HG03159 (cell line): ENCODE results near the gene TAF3.

Experiments
- ATAC-seq: cut with Tn5 transposase; IDR thresholded peaks from one replicate; pipeline ENCODE4 v1.9.1; 2021; ENCODE audit warnings: mild to moderate bottlenecking, moderate library complexity; ENCODE audit not compliant: unreplicated experiment

The TAF3 gene

DNA sequence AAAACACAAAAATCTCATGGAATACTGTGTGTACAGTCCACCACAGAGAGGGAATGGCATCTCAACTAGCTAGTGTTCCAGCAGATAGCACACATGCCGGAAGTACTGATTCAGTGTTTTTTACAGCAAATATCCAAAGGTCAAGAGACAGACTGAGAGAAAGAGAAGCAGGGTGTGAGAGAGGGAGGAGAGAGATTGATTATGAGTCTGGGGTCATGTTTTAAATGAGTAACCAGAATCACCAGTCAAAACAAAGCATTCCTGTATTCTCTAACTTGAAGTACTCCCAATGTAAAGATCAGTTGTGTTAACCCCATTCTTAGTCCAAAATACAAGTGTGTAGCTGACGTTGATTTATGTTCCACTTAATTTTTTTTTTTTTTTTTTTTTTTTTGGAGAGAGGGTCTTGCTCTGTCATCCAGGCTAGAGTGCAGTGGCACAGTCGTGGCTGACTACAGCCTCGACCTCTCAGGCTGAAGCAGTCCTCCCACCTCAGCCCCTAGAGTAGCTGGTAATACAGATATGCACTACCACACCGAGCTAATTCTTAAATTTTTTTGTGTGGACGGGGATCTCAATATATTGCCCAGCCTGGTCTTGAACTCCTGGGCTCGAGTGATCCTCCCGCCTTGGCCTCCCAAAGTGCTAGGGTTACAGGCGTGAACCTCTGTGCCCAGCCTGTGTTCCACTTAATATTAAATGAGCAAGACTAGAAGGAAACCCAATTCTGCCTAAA is 114.2 kb downstream of the TAF3 start:
- ATAC-seq, result no peak

DNA sequence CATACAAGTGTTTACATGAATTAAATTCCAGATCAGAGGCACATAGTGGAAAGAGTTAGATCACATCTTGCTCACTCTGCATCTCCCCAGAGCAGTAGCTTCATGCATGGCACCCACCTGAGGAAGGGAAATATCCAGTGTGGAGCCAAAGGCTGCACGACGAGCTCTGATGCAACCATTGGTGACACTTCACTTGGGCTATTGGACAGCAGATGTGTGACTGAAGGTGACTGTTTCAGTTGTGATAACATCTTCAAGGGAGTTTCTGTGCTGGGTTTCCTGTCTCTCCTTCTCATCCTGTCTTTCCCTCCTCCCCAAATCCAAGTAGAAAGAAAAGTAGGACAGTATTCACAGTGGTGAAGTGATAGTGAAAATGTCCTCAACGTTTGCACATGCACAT is 115.0 kb downstream of the TAF3 start:
- no peak for ATAC-seq

DNA sequence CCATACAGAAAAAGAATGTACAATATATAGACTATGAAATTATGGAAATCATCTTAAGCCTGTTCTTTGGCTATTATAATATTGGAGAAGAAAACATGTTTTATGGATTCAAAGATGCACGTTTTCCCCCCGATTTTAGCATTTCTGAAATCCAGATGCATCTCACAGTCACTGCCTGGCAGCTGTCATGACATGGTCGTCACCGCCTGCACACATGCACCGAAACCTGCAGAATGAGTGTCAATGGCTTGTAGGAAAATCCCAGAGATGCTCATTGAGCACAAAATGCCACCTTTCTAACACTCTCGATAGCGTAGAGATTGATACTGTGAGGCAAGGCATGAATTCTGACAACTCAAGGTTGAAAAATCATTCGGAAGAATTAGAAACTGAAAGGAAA is 115.5 kb downstream of the TAF3 start:
- ATAC-seq, result no peak

DNA sequence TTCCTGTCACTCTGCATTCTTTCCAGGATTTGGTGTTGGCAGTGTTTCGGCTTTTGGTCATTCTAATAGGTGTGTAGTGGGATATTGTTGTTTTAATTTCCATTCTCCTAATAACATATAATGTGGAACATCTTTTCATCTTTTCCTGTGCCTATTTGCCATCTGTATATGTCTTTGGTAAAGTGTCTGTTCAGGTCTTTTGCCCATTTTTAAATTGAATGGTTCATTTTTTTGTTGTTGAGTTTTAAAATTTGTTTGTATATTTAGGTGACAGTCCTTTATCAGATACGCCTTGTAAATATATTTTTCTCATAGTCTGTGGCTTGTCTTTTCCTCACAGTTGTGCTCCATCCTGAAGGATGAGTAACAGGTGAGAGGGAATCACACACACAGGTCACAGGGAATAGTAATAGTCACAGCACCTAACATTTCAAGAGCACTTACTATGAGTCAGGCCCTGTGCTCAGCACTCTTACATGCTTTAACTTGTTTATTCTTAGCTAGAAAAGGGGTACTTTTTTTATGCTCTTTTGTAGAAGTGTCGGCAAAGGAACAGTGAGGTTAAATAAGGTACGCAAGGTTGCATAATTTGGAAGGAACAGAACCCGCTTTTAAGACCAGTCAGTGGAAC is 119.1 kb downstream of the TAF3 start:
- ATAC-seq, result no peak

DNA sequence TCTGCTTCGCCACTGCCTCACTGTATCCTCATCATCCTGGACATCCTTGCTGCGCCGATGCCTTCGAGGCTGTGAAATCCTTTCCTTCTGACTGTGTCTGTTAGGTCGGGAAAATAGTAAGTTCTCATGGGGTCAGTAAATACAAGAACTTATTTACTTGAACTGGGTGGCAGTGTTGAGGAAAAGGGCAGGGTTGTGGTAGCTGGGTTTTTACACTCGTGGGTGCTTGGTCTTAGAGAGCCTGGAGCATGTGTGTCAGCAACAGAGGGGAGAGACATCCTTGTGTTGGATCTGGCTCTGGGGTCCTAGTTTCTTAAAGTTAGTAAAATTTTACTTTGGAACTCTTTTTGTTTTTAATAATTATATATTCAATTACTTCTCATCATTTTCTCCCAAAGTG is 123.3 kb downstream of the TAF3 start:
- no peak for ATAC-seq

DNA sequence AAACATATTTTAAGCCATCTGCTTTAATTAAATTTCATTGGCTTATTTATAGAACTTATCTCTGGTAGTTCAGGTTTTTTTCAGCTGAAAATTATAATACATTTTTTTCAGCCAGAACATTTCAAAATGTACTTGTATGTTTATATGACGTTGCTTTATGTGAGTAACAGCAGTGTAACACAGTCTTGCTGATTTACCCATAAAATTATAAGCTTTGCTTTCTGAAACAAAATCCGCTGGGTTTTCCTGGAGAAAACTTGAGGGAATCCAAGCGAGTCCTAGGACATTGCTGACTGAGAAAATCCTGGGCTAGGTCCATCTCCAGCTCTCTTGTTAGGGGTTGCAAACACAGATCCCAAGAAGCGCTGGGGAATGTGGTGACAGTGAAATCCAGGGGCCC is 124.0 kb downstream of the TAF3 start:
- ATAC-seq, result no peak

DNA sequence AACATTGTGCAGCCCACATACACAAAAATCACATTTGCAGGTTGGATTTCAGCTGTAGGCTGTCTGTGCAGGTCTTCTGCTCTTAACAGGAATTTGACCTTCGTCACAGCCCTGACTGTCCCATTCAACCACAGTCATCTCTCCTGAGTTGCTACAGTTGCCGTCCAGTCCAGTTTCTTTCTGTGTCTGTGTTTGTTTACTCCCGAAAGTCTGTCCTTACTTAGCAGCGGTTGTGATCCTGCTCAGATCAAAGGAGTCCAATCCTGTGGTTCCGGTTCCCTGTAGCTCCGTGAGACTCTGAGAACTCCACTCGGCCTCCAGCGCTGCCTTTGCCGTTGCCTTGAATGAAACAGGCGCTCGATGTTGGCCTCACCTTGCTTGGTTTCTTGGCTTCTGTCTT is 124.6 kb downstream of the TAF3 start:
- ATAC-seq, result no peak

DNA sequence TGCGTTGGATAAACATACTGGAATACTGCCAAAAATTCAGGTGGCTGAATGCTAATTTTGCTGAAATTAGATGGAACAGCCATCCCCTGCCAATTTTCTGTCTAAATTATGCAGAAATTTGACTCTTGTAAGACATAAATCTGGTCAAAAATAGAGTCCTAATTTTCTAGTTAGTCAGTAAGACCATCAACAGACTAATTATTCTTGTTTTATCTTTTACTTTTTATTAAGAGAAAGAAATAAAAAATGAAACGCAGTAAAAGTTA is 125.8 kb downstream of the TAF3 start:
- no peak for ATAC-seq

DNA sequence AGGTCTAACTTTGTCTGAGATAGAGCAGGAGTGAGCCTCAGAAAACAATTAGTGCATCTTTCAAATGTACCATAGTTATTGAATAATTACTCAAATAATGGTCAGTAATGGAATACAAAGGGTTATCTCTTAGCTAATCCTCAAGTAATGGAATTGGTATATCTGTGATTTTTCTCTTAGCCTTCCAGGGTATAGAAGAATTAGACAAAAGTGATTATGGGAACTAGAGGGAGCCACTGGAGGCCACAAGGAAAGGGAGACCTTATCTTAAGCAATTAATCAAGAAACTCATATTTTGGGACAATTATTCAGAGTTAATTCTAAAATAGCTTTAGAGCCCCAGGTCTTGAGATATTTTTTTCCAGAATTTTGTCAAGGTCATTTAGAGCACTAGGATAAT is 126.2 kb downstream of the TAF3 start:
- ATAC-seq, result no peak

DNA sequence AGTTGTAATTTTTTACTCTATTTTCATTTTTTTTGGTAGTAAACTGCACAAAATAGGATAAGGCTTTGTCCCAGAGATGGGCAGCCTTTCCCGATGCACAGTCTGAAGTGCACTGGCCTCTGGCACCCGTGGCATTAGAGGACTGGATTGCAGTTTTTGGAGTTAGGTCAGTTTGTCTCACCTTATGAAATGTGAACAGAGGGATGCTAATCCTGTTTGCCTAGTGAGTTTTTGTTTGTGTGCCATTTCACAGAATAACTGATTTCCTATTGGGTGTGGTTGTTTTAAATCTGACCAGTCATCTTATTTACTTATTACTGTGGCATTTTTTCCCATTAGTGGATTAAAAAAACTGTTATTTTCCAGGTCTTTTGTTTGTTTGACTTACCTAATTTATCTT is 126.7 kb downstream of the TAF3 start:
- no peak for ATAC-seq

DNA sequence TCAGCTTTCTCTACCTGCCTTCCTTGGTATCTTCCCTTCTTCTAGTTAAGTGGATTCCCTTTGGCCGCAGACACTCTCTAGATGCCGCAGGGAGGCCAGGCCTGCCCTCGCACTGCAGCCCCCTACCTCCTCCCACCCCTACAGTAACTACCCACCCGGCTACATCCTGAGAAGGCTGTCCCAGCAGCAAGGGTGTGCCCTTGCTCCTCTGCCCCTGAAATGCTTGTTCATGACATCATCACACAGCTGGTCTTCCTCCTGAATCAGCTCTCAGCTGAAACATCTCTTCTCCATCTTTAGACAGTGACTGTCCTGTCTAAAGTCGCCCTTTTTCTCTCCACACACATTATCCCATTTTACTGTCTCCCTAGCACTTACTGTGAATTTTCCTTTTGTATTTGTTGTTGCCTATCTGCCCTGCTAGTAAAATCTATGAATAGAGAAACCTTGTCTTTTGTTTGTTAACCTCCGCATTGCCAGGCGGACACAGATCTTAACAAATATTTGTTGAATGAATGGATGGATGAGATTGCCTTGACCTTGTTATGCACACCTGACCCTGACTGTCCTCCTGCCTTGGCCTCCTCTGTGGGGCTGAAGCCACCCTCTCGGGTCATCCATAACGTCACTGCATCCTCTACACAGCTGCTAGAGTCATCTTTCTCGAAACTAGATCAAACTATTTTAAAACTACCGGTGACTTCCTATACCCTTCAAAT is 127.3 kb downstream of the TAF3 start:
- ATAC-seq, result no peak

DNA sequence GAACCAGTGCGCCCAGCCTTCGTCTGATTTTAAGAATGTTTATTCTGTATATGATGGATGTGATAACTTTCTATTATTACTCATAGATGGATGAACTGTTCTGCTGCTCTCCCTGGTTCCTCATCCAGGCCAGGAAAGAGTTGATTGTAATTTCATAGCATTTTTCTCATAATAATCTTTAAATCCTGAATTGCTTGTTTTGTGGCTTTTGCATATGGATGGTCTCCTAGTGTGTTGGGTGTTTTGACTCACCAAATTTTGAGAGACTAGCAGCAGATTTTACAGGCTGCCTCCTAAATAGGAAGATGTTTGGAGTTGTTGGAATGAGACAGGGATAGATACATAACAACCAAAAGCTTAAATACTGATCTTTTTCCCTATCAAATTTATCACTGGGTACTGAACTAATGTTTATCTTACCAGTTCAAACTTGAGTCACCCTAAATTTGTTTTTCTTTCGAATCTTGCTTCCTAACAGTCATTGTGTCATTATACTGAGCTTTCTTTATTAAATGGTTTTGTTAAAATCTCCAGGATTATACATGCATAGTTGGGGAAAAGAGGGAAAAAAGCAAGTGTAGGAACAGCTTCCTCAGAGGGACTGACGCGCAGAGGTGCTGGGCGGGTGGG is 130.2 kb downstream of the TAF3 start:
- ATAC-seq, result no peak

DNA sequence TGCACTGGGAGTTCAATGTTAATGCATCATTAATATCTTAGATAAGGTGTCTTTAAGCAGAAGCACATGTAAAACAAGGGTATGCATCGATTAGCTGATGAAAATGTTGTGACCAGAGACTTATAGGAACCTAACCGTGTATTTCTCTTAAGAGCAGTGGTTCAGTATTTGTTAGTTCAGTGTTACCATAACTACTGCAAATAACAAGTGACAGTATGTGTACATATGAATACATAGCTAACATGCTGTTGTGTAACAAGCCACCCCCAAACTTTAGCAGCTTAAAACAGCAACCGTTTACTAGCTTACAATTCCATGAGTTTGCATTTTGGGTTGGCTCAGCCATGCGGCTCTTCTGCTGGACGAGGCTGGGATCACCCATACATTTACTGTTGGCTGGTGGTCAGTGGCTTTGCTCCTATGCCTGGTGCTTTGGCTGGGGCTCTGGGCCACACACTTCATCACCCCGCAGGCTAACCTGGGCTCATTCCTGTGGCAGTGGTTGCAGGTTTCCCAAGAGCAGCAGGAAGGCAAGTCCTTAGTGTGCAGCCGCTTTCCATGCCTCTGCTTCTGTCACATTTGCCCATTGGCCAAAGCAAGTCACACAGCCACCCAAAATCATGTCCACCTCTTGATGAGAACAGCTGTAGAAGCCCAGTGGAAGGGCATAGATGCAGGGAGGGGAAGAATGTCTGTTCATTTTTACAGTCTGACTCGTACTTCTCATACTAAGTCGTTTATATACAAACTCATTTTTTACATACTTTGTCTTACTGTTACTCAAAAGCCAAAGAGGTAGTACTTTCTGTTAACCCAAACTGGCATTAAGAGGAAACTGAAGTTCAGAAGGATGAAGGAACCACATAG is 132.9 kb downstream of the TAF3 start:
- ATAC-seq, result no peak

DNA sequence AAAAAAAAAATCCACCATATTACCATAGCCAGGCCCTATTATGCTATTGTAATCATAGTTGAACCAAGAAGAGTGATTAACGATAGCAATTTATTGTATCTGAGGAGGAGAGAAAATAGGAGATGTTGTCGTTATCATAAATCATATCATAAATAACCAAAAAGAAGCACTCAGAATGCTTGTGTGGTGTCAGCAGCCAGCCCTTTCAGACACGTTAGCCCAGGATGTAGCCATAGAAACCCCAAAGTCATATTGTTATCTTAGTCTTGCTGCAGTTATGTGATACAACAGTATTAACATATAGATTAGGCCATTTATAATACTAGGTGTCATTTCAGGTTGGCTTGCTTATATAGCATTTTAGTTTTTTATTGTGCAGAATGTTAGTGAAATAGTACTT is 134.0 kb downstream of the TAF3 start:
- no peak for ATAC-seq

DNA sequence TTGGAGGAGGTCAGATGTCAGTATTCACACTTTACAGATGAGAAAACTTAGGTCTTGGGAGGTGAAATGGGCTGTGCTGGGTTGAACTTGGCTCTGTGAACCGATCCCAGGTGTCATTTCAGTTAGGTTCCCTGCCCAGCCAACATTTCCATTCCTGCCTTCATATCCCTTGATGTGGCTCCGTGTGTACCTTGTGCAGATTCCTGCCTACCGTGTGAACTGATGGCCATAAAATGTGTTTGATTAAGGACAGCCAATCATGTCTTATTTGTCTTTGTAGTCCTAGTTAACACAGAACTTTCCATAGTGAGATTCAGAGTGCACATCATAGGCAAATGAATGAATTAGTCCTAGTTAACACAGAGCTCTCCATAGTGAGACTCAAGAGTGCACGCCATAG is 135.1 kb downstream of the TAF3 start:
- ATAC-seq, result no peak

DNA sequence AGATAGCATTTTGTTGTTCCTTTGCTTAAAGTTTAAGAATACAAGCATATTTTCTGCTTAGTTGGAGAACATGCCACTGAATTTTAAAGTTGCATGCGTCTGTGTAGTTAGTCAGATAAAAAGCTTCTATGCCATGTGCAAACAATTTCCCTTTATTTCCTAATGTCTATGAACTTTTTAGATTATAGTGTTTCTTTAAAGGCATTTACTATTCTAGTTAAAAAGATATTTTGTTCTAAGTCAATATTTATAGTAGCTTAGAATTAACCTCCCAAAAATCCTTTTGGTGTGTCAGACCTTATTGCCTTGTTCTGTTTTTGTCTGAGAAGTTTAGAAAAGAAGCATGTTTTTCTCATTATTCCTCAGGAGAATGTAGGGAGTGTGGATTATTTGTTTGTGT is 137.1 kb downstream of the TAF3 start:
- no peak for ATAC-seq

DNA sequence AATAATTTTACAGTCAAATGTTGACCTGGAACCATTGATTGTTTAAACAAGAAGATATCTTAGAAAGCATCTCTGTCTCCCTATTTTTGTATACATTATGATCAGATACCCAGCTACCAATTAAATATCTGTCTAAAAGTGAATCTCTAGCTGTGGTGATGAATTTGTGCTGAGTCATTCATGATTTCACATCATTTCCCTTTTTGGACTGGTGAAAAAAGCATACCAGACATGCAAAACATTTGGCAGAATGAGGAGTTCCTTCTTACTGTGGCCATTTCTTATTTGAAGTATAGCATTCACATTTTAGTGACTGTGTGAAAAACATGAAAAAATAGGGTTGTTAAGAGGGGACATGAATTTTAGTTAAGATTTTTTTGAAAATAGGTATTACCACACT is 138.2 kb downstream of the TAF3 start:
- ATAC-seq, result peak; percentile 98

DNA sequence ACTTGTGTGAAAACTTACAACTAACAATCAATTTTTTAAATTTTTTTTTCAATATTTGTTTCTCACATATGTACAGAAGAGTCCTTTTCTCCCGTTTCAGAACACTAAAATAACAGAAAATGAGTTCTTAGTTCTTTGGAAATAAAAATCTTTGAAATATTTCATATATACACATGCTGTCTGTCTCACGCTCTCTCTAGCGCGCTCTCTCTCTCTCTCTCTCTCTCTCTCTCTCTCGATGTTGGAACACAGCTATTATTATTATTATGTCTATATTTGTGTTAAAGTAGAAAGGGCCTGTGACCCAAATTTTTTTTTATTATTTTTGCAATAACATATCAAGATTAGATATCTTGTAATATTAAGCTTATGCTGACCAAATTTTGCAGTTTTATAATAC is 139.3 kb downstream of the TAF3 start:
- no peak for ATAC-seq

DNA sequence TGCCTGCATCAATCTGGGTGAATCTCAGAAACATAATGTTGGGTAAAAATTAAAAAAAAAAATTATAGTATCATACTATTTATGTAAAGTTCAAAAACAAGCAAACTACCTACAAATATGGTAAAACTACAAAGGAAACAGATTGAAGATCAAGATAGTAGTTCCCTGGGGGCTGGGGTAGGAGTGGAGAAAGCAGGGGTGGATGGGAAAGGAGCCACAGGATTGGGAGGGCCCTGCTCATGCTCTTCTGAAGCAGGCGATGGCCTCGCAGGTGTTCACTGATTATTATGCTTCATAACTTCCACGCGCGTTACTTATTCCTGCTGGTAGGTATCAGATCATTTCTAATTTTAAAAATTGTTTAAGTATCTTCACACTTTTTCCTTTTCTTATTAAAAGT is 140.1 kb downstream of the TAF3 start:
- ATAC-seq, result no peak

DNA sequence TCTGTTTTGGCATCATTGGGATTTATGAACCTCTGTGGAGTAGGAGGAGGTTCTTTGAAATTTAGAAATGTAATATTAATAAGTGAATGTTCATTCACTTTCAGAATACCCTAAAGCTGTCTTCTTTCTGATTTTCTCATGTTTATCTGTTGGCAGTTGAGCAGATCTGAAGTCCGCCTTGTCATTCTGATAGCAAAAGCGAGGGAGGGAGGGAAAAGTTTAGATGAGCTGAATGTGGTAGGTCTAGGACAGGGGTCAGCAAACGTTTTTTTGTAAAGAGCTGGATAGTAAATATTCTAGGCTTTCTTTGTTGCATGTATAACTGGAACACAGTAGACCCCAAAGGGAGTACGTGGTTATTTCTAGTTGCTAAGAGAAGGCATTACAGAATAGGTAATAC is 141.8 kb downstream of the TAF3 start:
- no peak for ATAC-seq

DNA sequence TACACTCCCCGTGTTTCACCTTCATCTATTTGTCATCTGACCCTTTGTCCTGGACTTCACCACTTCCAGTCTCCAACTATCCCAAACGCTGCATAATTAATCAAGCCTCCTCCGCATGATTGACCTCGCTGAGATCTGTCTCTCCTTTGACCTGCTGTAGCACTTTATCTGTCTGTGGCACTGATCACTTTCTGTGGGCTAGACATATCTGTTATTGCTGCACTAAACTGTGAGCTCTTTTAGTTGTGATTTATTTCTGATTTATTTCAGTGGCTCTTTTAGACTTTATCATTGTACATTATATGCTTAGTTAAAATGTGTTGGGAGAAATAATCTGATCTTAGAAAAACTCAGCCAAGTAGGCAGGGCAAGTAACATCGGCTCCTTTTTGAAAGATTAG is 144.3 kb downstream of the TAF3 start:
- no peak for ATAC-seq
